ENCODE measurements around the gene NEIL3. TPM values are rescaled to one million over a fixed set of nuclear protein-coding genes. Genes with fewer than 3 reads are reported as not detected.

NEIL3 gene
- total and polyA plus RNA-seq, 2 donors (not counting 1 experiment from before 2014, with no cell fraction given): 0.15 TPM; not detected in 1

- TF ChIP-seq EZH2 (IDR thresholded peaks at IDR 0.05; ENCODE audit: borderline replicate concordance, insufficient read depth, low read depth, low read length, poor library complexity, severe bottlenecking) (no peak), CTCF (IDR thresholded peaks at IDR 0.05) (no peak)
- 74% methylated on average over 4 of the region's 4 CpGs for WGBS (ENCODE audit: insufficient coverage)
- Mint-ChIP-seq H3K27ac (no peak overlapping the region), H3K9me3 (ENCODE audit: insufficient read depth) (peaks cover 2% of the 10 kb centered on the region), H3K4me1 (no peaks in the 10 kb centered on the region), H3K4me3 (no peak overlapping the region), H3K27me3 (no peaks in the 10 kb centered on the region)
- peaks cover 4% of the 10 kb centered on the region for H3K79me2 ChIP-seq (ENCODE audit: control insufficient read depth, insufficient read depth, low read length)
- H4K20me1 ChIP-seq (ENCODE audit: control insufficient read depth, insufficient read depth, low read length, poor library complexity, severe bottlenecking): no peaks in the 10 kb centered on the region
- CTCF ChIA-PET: interaction anchor here (0.7 kb wide), 1 partner anchor 8 kb away, joined by 4 read pairs; no protein-coding TSS in a partner anchor
- no peak overlapping the region for H3K27ac ChIP-seq (ENCODE audit: low read length in 2 of 2)
- H3K4me3 ChIP-seq (ENCODE audit: control extremely low read depth in 1 of 5, extremely low read depth in 1 of 5, insufficient read depth in 1 of 5, low read depth in 2 of 5, low read length in 4 of 5): no peak overlapping the region
- no peak overlapping the region for H2AFZ ChIP-seq (ENCODE audit: insufficient read depth, low read depth, low read length, poor library complexity, severe bottlenecking)
- intact Hi-C loops (cut with micrococcal nuclease): no loop called here
- ATAC-seq (ENCODE audit: low read depth) (no peak), DNase-seq (no peak)
- peaks cover 1 to 7% (median 5%) of the 10 kb centered on the region in 3 donors for H3K9me3 ChIP-seq (ENCODE audit: control extremely low read depth in 1 of 3, control insufficient read depth in 2 of 3, insufficient read depth in 1 of 3, low read length in 2 of 3)
- H3K4me1 ChIP-seq (ENCODE audit: control insufficient read depth in 2 of 2, insufficient read depth in 2 of 2, low read length in 2 of 2): no peaks in the 10 kb centered on the region
- H3K9ac ChIP-seq (ENCODE audit: low read length): no peak overlapping the region
- POLR2A ChIA-PET: no interaction called here
- no peaks in the 10 kb centered on the region for H3K36me3 ChIP-seq (replicated peaks in 1 of 2; ENCODE audit: control extremely low read depth in 1 of 2, control insufficient read depth in 1 of 2, extremely low read depth in 1 of 2, insufficient read depth in 2 of 2, low read length in 1 of 2)
- H3K4me2 ChIP-seq (replicated peaks; ENCODE audit: low read depth, low read length, poor library complexity, severe bottlenecking): no peak overlapping the region
- no peaks in the 10 kb centered on the region for H3K27me3 ChIP-seq (replicated peaks in 1 of 4; ENCODE audit: control extremely low read depth in 1 of 4, control insufficient read depth in 3 of 4, insufficient read depth in 4 of 4, low read length in 3 of 4)
Observed at GRCh38 chr4:177332119-177332518, 22.4 kb downstream of the NEIL3 start.

GRCh38 chr4:177339477-177340374 lies 30.1 kb downstream of the NEIL3 start:
- H3K27me3 Mint-ChIP-seq: no peaks in the 10 kb centered on the region
- Histone ChIP-seq H3K36me3 (replicated peaks in 1 of 2; ENCODE audit: control extremely low read depth in 1 of 2, control insufficient read depth in 1 of 2, extremely low read depth in 1 of 2, insufficient read depth in 2 of 2, low read length in 1 of 2) (no peaks in the 10 kb centered on the region), H3K4me2 (replicated peaks; ENCODE audit: low read depth, low read length, poor library complexity, severe bottlenecking) (no peak overlapping the region), H3K4me1 (ENCODE audit: control insufficient read depth in 2 of 2, insufficient read depth in 2 of 2, low read length in 2 of 2) (no peaks in the 10 kb centered on the region), H3K9me3 (ENCODE audit: control extremely low read depth in 1 of 3, control insufficient read depth in 2 of 3, insufficient read depth in 1 of 3, low read length in 2 of 3) (no peaks in the 10 kb centered on the region), H3K9ac (ENCODE audit: low read length) (no peak overlapping the region), H4K20me1 (ENCODE audit: control insufficient read depth, insufficient read depth, low read length, poor library complexity, severe bottlenecking) (no peaks in the 10 kb centered on the region), H3K79me2 (ENCODE audit: control insufficient read depth, insufficient read depth, low read length) (no peaks in the 10 kb centered on the region), H3K4me3 (ENCODE audit: control extremely low read depth in 1 of 5, extremely low read depth in 1 of 5, insufficient read depth in 1 of 5, low read depth in 2 of 5, low read length in 4 of 5) (no peak overlapping the region), H3K27ac (ENCODE audit: low read length in 2 of 2) (no peak overlapping the region), H2AFZ (ENCODE audit: insufficient read depth, low read depth, low read length, poor library complexity, severe bottlenecking) (peak overlapping the region; percentile 67), H3K27me3 (replicated peaks in 1 of 4; ENCODE audit: control extremely low read depth in 1 of 4, control insufficient read depth in 3 of 4, insufficient read depth in 4 of 4, low read length in 3 of 4) (no peaks in the 10 kb centered on the region)
- peak; percentile 33 for DNase-seq
- ATAC-seq (ENCODE audit: low read depth): peak; percentile 63
- CTCF ChIA-PET: interaction anchor here (0.5 to 2.0 kb wide), 7 partner anchors 8 to 287 kb away, joined by 3 to 5 read pairs (median 4); partner anchors contain the start of gene NEIL3
- POLR2A ChIA-PET: no interaction called here
- no peak overlapping the region for H3K4me3 Mint-ChIP-seq
- TF ChIP-seq EZH2 (IDR thresholded peaks at IDR 0.05; ENCODE audit: borderline replicate concordance, insufficient read depth, low read depth, low read length, poor library complexity, severe bottlenecking) (no peak), CTCF (IDR thresholded peaks at IDR 0.05) (peak; percentile 65)
- WGBS (ENCODE audit: insufficient coverage): no CpG with 5 or more reads among the region's 5 CpGs
- H3K27ac Mint-ChIP-seq: no peak overlapping the region
- H3K9me3 Mint-ChIP-seq (ENCODE audit: insufficient read depth): no peaks in the 10 kb centered on the region
- peaks cover 4% of the 10 kb centered on the region for H3K4me1 Mint-ChIP-seq
- intact Hi-C loops (cut with micrococcal nuclease): loop anchor here (2.0 to 5.0 kb wide), 2 partner anchors 89 to 962 kb away; no protein-coding TSS in a partner anchor
